ENCODE measurements around the gene UBAP2.

UBAP2 gene, protein sequence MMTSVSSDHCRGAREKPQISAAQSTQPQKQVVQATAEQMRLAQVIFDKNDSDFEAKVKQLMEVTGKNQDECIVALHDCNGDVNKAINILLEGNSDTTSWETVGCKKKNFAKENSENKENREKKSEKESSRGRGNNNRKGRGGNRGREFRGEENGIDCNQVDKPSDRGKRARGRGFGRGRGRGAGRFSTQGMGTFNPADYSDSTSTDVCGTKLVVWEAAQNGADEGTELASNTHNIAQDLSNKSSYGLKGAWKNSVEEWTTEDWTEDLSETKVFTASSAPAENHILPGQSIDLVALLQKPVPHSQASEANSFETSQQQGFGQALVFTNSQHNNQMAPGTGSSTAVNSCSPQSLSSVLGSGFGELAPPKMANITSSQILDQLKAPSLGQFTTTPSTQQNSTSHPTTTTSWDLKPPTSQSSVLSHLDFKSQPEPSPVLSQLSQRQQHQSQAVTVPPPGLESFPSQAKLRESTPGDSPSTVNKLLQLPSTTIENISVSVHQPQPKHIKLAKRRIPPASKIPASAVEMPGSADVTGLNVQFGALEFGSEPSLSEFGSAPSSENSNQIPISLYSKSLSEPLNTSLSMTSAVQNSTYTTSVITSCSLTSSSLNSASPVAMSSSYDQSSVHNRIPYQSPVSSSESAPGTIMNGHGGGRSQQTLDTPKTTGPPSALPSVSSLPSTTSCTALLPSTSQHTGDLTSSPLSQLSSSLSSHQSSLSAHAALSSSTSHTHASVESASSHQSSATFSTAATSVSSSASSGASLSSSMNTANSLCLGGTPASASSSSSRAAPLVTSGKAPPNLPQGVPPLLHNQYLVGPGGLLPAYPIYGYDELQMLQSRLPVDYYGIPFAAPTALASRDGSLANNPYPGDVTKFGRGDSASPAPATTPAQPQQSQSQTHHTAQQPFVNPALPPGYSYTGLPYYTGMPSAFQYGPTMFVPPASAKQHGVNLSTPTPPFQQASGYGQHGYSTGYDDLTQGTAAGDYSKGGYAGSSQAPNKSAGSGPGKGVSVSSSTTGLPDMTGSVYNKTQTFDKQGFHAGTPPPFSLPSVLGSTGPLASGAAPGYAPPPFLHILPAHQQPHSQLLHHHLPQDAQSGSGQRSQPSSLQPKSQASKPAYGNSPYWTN

DNA sequence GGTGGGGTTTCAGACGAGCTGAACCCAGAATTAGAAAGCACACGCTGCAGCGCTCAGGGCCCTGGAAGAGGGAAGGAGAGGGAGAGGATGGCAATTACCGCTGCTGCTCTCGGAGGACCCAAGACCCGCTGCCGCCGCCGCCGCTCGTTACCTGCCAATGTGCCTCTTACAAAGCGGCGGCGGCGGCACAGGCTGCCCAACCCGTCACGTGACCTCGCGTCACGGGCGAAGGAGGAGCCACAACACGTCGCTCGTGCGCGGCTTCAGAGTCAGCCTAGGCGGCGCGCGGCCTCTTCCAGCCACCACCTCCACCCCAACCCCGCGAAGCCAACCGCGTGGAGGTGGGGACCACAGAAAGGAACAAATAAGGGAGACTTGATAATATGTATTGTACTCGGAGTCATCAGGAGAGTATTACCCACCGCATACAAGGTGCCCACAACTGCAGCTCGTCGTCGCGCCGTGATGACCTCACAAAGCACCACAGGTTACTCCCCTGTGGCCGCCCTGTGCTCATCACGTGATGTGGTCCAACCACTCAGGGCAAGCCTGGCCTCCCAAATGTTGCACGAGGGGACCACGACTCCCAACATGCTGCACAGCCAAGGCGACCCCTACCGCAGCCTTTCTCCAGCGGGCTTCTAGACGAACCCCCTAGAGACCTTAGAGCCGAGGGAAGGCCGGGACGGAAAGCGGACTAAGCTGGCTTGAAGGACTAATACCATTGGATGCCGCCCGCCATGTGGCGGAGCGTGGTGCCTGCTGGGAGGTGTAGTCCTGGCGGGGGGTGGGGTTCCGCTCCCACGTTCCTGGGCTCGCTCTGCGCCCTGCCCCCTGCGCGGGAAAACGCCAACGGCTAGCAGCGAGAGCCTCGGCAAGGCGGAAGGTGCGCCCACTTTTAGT lies at the start of gene UBAP2:
Gene UBAP2, minus strand, starts transcription at position 161 of the 903 bp plus-strand sequence. CDS start 31,739 bp downstream, outside the sequence.
- DNase-seq (ENCODE audit: low read depth in 3 of 3, low spot score in 1 of 3) = peak; percentile 86 to 93 (median 87)

DNA sequence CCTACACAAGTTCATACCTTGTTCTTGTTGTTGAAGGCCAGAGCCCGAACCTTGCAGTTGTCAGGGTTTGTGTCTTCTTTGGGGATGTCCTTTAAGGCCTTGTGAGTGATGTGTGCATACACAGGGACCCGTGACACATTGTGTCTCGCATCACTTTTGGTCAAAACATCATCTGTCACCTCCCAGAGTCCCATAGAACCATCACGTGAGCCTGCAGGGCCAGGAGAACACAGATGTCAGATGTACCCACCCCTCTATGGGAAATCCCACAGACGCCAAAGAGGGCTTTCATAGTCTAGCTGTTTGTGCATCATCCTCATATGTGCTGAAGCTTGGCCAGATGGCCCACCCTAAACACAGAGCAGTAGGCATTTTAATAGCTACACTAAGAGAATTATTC lies 49.6 kb upstream of the UBAP2 start:
- DNase-seq (ENCODE audit: low read depth in 3 of 3, low spot score in 1 of 3) = no peak

DNA sequence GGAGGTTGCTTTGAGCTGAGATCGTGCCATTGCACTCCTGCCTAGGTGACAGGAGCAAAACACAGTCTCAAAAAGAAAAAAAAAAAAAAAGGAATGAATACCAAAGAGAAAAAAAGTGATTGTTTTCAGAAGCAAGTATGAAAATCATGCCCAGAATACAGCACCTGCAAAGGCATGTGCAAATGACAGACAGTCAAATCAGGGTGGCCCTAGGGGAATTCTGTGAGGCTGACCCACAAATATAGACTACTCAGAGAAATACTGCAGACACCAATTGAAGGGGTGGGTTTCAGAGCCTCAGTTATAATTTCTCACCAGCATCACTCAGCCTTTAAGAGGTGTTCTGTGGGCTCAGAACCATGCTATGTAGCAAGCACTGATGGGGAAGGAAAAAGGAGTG lies 49.2 kb upstream of the UBAP2 start:
- DNase-seq (ENCODE audit: low read depth in 3 of 3, low spot score in 1 of 3) = no peak

DNA sequence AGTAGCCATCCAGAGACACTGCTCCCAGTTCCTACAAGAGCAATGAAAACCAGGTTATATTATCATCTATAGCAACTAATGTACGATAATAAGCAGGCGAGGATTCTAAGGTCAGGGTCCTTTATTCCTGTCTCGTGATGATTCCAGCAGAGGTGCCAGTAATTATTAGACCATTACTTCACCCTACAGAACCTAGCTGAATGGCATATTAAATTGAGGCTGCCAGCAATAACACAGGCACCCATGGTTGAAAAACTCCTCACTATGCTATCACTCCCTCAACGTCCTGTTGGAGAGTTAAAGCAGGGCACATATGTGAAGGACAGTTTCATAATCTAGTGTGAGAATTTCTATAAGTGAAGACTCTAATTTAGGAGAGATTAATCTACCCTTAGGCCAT lies 48.1 kb upstream of the UBAP2 start:
- DNase-seq (ENCODE audit: low read depth in 3 of 3, low spot score in 1 of 3) = no peak

DNA sequence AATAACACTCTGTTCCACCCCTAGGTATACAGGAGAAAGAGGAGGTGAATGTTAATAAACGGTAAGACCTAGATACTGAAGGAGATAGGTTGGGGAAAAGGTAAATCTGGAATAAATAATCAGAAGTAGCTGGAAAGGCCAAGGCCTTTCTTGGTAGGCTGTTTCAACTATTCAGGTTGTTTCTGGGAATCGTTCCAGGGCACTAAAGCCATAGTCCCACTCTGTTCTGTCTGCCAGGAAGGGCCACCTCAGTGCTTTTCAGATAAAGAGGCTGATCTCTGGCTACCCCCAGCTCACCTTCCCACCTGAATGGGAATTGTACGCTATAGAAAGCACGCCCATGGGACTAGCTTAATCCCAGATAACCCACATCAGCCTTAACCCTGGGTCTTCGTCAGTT lies 44.9 kb upstream of the UBAP2 start:
- no peak for DNase-seq (ENCODE audit: low read depth in 3 of 3, low spot score in 1 of 3)

DNA sequence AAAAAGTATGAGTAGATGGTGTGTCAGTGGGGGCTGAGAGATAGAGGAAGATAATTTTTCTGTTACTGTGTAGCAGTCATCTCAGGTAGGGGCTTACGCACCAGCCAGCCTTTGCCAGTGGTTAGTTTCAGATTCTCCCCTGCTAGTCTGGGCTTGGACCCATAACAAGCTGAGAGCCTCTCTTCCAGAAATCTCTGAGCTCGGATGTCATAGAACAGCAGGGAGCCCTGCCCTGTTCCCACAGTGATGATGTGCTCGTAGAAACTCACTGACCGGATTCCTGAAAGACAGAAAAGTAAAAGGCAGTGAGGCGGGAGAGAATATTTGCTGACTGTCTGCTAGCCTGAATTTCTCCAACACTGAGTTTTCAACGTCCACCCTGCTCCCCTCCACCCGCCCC lies 40.6 kb upstream of the UBAP2 start:
- no peak for DNase-seq (ENCODE audit: low read depth in 3 of 3, low spot score in 1 of 3)

DNA sequence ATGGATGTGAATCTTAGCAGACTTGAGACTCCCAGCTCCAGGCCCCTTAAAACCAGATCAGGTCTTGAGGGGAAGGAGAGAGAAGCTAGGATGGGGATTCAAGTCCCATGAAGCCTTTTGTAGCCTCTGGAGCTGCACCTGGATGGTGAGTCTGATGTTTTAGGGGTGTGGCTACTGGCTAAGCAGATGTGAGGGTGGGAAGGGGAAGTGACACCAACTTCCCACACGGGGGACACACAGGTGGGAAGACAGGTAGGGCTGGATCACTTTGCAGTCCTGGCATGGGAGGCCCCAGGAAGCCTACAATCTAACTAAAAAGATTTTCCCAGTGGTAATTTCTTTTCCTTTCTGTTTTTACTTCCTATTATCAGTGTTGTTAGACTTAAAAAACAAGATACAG lies 38.7 kb upstream of the UBAP2 start:
- no peak for DNase-seq (ENCODE audit: low read depth in 3 of 3, low spot score in 1 of 3)

DNA sequence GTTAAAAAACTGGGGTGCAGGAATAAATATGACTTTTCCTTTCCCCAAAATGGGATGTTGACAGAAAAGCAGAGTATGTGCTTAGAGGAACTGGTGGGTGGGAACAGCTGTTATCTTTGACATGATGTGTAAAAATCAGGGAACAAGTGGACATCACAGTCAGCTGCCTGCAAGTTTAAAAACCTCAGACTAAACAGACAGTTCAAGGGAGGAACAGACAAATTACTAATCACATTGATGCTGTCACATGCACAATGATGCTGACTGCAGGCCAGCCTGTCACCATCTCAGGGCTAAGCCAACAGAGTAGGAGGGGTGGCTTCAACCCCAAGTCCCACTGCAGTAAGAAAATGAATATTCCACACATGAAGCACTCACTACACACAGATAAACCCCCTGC lies 38.2 kb upstream of the UBAP2 start:
- no peak for DNase-seq (ENCODE audit: low read depth in 3 of 3, low spot score in 1 of 3)

DNA sequence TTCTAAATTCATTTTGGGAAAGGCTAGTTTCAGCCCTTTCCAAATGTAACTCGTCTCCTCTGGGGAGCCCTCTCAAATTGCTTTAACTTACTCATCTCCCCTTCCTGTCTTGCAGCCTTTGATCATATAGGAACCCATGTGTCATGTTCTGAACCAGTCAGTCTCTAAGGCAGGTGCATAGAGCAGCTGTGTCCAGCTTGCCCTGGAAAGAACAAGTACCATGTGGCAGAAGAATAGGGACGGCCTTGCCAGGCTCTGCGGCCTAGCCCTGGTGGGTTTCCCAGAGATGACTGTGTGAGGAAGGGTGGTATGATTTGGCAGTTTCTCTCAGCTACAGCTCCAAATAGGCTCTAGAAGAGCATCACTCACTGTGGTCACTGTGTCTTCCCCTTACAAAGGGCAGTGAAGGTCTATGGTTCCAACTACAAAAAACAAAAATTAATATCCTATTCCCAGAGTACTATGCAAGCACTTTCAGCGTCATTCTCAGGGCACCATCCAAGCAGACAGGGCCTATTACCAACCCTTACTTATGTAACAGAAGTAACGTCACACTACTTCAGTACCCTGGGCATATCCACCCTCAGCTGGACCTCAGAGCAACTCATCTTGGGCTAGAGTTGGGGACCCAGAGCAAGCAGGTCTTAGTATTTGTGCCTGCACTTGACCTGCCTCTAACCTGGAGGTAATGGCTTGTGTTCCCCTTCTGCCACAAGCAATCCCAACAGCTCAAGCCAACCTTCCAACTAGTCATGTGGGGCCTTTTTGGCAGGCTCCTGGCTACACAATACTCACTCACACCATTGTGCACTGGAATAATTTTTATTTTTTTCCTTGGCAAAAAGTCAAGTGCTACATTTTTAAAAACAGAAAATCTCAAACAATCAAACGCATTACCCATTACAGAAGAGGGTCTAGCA lies 37.2 kb upstream of the UBAP2 start:
- DNase-seq (ENCODE audit: low read depth in 3 of 3, low spot score in 1 of 3) = no peak

DNA sequence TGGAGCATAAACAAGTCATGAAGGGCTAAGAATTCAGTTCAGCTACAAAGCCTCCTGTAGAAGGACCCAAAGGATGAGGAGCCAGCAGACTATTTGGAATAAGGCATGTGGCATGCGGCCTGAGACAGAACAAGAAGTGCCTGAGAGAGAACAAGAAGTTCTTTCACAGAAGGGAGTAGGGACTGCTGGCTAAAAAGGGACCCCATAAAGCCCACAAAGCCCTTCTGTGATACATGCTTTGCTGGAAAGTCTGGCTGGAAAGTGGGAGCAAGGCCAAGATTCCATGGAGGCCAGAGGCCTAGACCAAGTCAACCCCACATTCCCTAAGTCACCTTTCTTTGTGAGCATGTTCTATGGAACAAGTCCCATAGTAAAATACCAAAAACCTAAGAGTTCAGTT lies 35.9 kb upstream of the UBAP2 start:
- no peak for DNase-seq (ENCODE audit: low read depth in 3 of 3, low spot score in 1 of 3)

DNA sequence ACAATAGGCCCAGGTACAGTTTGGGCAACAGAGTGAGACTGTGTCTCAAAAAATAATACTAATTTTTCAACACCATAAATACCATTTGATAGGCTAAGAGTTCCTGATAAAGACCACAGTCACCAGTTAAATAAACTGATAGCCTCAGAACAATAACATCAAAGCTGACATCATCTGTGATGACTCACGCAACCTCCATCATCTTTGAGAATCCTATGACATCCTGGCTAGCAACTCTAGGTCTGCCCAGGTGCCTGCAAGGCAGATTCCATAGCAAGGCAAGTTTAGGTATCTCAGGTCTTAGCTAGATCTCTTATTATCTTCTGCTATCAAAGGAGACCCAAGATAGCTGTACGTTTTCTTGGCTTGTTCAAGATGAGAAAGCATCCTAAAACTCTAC lies 30.5 kb upstream of the UBAP2 start:
- DNase-seq (ENCODE audit: low read depth in 3 of 3, low spot score in 1 of 3) = no peak

DNA sequence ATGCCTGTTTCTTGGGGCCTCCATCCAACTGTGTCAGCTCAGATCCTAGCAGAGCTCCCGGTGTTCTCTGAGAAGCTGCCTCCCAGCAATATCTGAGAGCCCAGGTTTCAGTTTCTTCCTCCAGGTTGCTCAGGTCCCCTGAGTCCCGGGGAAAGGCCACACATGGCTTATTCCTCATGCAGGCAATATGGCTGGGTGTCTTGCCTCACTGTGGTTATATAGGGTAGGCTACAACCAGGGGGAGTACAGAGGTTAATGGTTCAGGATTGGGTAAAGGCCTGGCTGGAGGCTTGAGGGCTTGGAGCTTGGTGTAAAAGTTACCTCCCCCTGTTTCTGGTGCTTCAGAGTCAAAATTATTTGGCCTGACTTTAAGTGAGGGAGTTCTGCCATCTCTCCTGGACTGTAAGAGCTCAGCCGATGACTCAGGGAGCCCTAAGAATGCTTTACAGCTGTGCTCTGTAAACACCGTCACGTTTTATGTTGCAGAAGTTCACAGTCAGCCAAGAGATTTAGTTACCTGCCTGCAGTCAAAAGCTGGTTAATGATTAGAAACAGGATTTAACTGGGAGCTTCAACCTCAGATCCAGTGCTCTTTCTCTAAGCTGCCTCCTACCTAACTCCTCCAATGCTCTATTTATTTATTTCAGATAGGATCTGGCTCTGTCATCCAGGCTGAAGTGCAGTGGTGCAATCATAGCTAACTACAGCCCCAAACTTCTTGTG lies 24.3 kb upstream of the UBAP2 start:
- DNase-seq (ENCODE audit: low read depth in 3 of 3, low spot score in 1 of 3) = no peak

DNA sequence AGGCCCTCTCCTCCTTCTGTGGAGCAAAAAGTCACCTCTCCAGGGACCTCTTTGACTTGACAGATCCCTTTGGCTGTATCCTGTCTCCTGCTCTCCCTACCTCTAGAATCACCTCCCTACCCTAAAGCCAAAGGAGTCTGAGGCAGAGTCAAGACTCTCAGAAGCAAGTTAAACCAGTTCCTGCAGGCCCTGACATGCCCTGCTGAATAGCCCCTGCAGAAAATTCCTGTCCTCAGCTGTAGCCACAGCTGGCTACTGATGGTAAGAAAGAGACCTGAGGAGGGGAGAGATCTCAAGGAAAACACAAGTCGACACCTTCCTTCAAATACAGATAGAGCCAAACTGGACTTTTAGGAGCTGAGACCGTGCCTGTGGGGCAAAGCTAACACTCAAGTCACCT lies 23.7 kb upstream of the UBAP2 start:
- no peak for DNase-seq (ENCODE audit: low read depth in 3 of 3, low spot score in 1 of 3)

DNA sequence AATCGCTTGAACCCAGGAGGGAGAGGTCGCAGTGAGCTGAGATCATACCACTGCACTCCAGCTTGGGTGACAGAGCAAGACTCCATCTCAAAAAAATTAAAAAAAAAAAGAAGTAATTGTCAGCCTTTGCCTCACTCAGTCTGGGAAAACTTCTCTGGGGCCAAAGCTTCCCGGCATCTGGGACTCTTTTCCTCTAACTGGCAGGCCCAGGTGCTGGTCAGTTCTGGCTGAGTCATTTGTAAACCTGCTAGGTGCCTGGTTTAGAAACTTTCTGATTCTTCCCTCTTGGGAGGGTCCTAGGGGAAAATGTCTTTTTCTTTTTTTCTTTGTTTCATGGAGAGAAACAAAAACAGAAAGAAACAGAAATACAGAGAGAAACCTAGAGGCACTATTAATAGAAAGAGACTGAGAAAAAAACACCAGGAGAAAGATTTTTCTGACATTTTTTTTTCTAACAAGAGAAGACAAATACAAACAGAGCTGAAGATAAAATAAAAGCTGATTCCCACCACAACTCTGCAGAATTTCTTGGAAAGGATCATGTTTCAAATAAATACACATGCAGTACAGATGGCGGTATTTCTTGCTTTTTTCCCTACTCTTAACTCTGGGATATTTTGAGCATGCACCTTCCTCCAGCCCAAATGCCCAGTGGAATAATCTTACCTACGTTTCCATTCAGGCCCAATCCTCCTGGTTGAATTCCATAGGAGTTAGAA lies 22.1 kb upstream of the UBAP2 start:
- DNase-seq (ENCODE audit: low read depth in 3 of 3, low spot score in 1 of 3) = no peak

DNA sequence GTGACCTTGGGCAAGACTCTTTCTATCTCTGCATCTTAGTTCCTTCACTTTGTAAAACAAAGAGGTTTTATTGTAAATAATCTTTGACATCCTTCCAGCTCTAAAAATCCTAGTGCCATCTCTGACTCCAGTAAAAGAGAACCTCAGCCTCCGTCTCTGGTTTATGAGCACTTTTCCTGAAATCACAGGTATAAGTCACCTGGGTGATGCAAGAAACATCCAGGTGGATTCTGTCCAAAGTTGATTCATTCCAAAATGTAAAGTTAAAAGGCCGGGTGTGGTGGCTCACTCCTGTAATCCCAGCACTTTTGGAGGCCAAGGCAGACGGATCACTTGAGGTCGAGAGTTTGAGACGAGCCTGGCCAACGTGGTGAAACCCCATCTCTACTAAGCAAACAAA lies 21.1 kb upstream of the UBAP2 start:
- no peak for DNase-seq (ENCODE audit: low read depth in 3 of 3, low spot score in 1 of 3)

DNA sequence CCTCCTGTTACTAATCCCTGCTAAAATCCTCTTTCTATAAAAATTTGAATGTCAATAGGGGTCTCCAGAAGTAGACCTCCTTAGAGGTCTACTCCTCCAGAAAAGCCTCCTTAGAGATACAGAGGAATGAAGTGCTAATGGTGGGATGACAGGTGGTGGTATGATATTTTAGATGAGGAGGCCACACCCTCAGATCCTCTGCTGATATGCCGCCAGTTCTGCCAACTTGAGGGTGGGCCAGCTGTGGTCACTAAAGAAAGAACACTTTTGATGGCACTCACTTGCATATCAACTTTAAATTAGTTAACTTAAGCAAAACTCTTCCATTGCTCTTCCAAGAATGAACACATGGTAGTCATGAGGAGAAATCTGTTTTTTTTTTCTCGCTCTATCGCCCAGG lies 16.9 kb upstream of the UBAP2 start:
- DNase-seq (ENCODE audit: low read depth in 3 of 3, low spot score in 1 of 3) = no peak

DNA sequence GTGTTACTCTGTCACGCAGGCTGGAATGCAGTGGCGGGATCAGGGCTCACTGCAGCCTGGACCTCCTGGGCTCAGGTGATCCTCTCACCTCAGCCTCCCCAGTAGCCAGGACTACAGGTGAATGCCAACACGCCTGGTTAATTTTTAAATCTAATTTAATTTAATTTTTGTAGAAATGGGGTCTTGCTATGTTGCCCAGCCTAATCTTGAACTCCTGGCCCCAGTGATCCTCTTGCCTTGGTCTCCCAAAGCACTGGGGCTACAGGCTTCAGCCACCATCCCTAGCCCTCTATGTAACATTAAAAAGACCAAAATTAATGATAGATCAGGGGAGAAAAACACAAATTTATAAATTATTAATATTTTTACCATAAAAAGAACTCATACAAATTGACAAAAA lies 11.3 kb upstream of the UBAP2 start:
- DNase-seq (ENCODE audit: low read depth in 3 of 3, low spot score in 1 of 3) = no peak

DNA sequence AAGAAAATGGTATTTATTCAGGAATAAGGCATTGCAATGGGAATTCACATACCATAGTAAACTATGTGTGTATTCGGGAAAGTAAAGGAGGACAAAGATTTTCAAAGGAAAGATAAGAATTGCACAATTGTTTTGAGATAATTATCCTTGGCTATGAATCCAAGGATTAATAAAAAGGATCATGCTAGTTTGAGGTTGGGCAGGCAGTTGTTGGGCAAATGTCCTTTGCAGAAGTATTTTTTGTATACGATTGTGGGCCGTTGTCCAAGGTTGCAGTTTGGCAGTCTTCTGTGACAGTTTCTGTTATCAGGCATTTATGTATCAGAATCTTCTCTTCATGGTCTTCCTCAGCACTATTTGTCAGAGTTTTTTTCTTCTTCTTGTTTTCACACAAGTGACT lies 10.6 kb upstream of the UBAP2 start:
- DNase-seq (ENCODE audit: low read depth in 3 of 3, low spot score in 1 of 3) = no peak

Data from stimulated activated CD4-positive, alpha-beta T cell treated with anti-CD3 and anti-CD28 coated beads, TNF-alpha, amount 100 ng/mL, for 1 hour (primary cell).